ENCODE data around the gene STRA6. TPM values are rescaled to one million over a fixed set of nuclear protein-coding genes. Genes with fewer than 3 reads are reported as not detected.

STRA6 gene
- total RNA-seq, 2 donors from 2014 or later, result not detected

DNA sequence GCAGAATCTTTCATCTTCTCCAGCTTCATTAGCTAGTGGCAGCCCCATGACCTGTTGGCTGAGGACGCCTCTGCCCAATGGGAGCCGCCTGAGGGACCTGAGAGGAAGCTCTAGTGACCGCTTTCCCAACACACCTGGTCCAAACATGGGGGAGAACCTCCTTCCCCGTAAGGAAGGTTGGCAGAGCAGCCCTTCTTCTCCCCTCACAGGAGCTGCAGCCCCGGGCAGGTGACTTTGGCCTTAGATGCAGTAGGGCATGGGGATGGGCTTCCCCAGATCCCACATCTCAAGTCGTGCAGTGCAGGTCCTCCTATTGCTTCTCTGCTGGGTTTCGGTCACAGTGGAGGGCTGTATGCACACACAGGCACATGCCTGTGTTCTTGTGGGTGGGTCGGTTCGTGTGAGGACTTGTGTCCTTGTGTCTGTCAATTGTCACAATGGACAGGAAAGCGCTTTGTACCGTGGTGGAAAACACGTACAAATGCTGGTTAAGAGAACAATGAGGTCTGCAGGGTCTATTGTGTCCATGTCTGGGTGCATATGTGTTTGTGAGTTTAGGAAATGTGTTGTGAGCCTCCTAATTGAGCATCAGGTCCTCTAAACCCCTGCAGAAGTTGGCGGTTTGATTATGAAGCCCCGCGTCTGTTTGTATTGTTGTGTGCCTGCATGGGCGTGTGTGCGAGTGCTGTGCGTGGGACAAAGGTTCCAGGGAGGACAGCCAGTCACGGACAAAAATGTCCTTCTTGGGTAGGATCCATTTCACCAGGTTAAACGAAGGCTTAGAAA is 70.8 kb downstream of the STRA6 start:
- peaks cover 9% of the 10 kb centered on the region for H3K4me1 Mint-ChIP-seq
- peaks cover 53% of the 10 kb centered on the region for H3K27me3 Mint-ChIP-seq
- no peak overlapping the region for H3K4me3 Mint-ChIP-seq
- no peaks in the 10 kb centered on the region for H3K9me3 Mint-ChIP-seq
- ATAC-seq (replicated peaks), result no peak
- H3K36me3 Mint-ChIP-seq (ENCODE audit: low read depth), result peaks cover 5% of the 10 kb centered on the region
- H3K27ac Mint-ChIP-seq, result no peak overlapping the region

GRCh38 chr15:74130849-74131627 is 71.5 kb downstream of the STRA6 start:
- no peak for ATAC-seq (replicated peaks)
- Mint-ChIP-seq H3K27ac (no peak overlapping the region), H3K36me3 (ENCODE audit: low read depth) (peaks cover 5% of the 10 kb centered on the region), H3K4me1 (peaks cover 9% of the 10 kb centered on the region), H3K9me3 (no peaks in the 10 kb centered on the region), H3K4me3 (no peak overlapping the region), H3K27me3 (peaks cover 52% of the 10 kb centered on the region)

DNA sequence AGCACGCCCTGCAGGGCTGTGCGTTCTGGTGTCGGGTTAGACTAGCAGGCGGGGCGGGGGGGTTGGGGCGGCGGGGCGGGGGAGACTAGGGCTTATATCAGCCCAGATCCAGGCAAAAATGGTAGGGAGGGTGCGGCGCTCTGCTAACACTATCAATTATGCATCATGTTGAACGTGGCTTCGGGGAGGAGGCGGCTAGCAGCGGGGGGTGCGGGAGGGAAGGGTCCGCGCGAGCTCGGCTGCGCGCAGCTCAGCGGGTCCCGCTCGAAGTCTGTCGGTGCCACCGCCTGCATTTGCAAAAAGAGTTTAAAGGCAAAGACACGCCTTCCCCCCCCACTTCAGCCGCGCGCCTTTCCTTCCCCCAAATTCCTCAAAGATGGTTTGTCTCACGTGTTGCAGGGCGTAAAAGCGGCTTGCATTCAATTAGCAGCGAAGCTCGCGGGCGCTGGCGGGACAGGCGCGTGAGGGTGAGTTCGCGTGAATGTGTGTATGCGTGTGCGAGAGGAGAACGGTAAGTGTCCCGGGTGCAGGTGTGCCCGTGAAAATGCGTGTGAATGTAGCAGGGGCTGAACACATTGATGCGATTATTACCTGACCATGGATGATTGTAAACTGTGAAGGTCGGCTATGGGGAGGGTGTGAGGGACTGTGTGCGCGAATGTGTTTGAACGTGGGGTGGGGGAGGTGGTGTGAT is 72.3 kb downstream of the STRA6 start, which contains the start of gene ISLR2:
ISLR2 (plus strand) TSS at position 432 of the 694 bp plus-strand sequence. CDS start 2,169 bp downstream, outside the sequence.
- Mint-ChIP-seq H3K36me3 (ENCODE audit: low read depth) (peaks cover 5% of the 10 kb centered on the region), H3K4me1 (peaks cover 9% of the 10 kb centered on the region), H3K27me3 (peaks cover 55% of the 10 kb centered on the region), H3K27ac (no peak within 1 kb of the TSS), H3K9me3 (no peaks in the 10 kb centered on the region), H3K4me3 (peak within 1 kb of the TSS; percentile 30)
- no peak for ATAC-seq (replicated peaks)

DNA sequence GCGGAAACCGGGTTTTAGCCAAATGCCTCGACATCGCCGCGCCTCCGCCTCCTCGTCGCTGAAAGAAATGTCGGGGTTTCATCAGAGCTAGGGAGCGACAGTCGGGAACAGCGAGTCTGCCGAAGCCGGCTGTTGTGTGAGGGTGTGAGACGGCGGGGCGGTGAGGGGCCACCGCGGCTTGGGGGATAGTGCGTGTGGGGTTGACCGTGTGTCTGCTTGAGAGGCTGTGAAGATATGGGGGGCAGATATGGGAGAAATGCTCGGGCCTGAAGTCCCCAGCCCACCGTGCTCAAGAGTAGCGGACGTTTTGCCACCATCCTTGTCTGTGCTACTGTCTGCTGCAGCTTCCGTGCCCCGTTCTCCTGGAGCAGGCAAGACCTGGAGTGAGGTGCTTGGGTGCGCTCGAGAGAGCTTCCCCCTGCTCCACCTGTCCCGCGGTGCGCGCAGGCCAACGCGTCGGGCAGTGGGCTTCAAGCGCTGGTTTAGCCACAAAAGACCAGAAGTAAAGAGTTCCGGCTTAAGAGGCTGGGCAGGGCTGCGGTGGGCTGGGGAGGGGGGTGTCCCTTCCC is 72.9 kb downstream of the STRA6 start:
- peak overlapping the region; percentile 30 for H3K4me3 Mint-ChIP-seq

More for the DNA sequence above, 72.9 kb downstream of the STRA6 start:
- no peak overlapping the region for H3K27ac Mint-ChIP-seq
- H3K9me3 Mint-ChIP-seq, result no peaks in the 10 kb centered on the region
- peaks cover 52% of the 10 kb centered on the region for H3K27me3 Mint-ChIP-seq
- no peak for ATAC-seq (replicated peaks)
- peaks cover 9% of the 10 kb centered on the region for H3K4me1 Mint-ChIP-seq
- no peaks in the 10 kb centered on the region for H3K36me3 Mint-ChIP-seq (ENCODE audit: low read depth)

Other genes with a start within 250 kb of the STRA6 start
- 1 to 10 TPM; 4.8 to 7.3 TPM for gene STOML1, start 210.5 kb downstream of the STRA6 start, total RNA-seq
- gene PML, start 208.1 kb downstream of the STRA6 start, total RNA-seq, result 10 to 100 TPM; 67.4 to 74.1 TPM
- under 1 TPM in 1 of 2 donors, not detected in 1; 0.11 TPM for gene GOLGA6A, start 120.2 kb downstream of the STRA6 start, total RNA-seq
- gene ISLR2, start 72.2 kb downstream of the STRA6 start, total RNA-seq, result not detected
- gene ISLR, start 29.1 kb downstream of the STRA6 start, total RNA-seq, result not detected
- gene CCDC33, start 33.5 kb upstream of the STRA6 start, total RNA-seq, result not detected
- gene CYP11A1, start 164.9 kb upstream of the STRA6 start, total RNA-seq, result not detected
- 10 to 100 TPM; 11.7 to 44.9 TPM for gene SEMA7A, start 231.2 kb upstream of the STRA6 start, total RNA-seq